T-cell (primary cell): ENCODE measurements around the gene DPY30. TPM values are rescaled to one million over a fixed set of nuclear protein-coding genes. Genes with fewer than 3 reads are reported as not detected.

Experiments used
- total RNA-seq, 35 experiments: library from RNA in 6 of 35; stranded (reverse) in 6 of 35; fragments of 120-200 nt in 1 of 35; gene quantifications; one replicate each; pipeline versions ENCODE4 v1.2.1 to v1.2.4 and lab custom pipeline; 2013 to 2026

Gene DPY30
- total RNA-seq, 5 donors from 2014 or later (not counting 1 experiment from before 2014, with no cell fraction given): 30.3 to 54.1 (median 45.6) TPM

Other genes with a start within 250 kb of the DPY30 start
- gene MEMO1, start 28.8 kb downstream of the DPY30 start, total RNA-seq: 10 to 100 TPM; 35.0 to 46.3 (median 41.5) TPM
- gene SPAST, start 23.8 kb upstream of the DPY30 start, total RNA-seq: 10 to 100 TPM; 17.7 to 21.9 (median 19.9) TPM
- gene SLC30A6, start 126.1 kb upstream of the DPY30 start, total RNA-seq: 10 to 100 TPM; 13.2 to 19.2 (median 15.5) TPM
- under 1 TPM in 2 of 5 donors, not detected in 3; 0.13 to 0.20 TPM for gene NLRC4, start 225.1 kb upstream of the DPY30 start, total RNA-seq
- 10 to 100 TPM; 17.1 to 47.5 (median 42.7) TPM for gene YIPF4, start 238.1 kb upstream of the DPY30 start, total RNA-seq